IPS-NIHi7 (cell line): Measurements from ENCODE around the gene KRT73.
A peak's percentile ranks its signal among the peaks of the same experiment; 100 is the strongest.
"Not testable (repeated sequence)": the region's sequence is repeated elsewhere in the genome, so short reads cannot be mapped to it uniquely, and the experiment has no call there.

ENCODE experiments used
- DNase-seq: peaks from one replicate; pipeline ENCODE4 v3.0.0; 2012; ENCODE audit warnings: mixed read lengths; ENCODE audit errors: extremely low spot score

KRT73 gene

DNA sequence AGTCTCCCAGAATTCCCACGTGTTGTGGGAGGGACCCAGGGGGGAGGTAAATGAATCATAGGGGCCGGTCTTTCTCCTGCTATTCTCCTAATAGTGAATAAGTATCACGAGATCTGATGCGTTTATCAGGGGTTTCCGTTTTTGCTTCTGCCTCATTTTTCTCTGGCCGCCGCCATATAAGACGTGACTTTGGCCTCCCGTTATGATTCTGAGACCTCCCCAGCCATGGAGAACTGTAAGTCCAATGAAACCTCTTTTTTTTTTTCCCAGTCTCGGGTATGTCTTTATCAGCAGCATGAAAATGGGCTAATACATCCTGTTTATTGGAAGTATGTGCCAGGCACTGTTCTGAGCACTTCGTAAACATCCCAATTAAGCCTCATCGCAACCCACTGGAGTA is 17.9 kb downstream of the KRT73 start:
- no peak for DNase-seq

DNA sequence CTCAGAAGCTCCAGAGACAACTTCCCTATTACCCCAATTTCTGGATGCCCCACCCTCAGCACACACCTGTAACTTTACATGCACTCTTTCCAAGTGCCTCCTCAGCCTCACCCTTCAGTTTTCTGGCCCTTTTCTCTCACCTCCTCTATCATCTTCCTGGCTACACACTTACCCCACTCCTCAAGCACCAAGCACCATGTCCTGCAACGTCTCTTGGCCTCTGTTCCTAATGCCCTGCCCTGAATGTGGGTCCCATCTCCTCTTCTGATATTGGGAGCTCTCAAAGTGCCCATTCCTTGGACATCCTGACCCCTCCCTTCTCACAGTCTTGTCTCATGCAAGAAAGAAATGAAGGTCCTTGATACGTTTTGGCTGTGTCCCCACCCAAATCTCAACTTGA is 18.3 kb downstream of the KRT73 start:
- DNase-seq = no peak

DNA sequence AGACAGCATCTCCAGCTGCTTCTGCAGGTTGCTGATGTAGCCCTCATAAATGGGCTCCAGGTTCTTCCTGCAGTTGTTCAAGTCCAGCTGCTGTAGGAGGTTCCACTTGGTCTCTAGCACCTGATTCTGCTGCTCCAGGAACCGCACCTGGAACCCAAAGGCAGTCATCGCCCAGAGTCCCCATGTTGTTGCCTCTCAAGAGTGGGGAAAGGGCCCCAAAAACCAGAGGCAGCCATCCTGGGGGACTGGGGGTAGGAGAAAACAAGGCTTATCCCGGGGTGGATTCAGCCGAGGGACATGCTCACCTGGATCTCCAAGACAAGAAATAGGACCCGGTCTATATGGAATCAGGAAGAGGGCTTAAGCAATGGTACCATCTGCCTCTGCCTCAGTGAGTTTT is 19.4 kb downstream of the KRT73 start:
- DNase-seq = no peak

DNA sequence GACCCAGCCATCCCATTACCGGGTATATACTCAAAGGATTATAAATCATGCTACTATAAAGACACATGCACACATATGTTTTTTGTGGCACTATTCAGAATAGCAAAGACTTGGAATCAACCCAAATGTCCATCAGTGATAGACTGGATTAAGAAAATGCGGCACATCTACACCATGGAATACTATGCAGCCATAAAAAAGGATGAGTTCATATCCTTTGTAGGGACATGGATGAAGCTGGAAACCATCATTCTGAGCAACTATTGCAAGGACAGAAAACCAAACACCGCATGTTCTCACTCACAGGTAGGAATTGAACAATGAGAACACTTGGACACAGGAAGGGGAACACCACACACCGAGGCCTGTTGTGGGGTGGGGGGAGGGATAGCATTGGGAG is 24.1 kb downstream of the KRT73 start:
- not testable (repeated sequence) for DNase-seq

DNA sequence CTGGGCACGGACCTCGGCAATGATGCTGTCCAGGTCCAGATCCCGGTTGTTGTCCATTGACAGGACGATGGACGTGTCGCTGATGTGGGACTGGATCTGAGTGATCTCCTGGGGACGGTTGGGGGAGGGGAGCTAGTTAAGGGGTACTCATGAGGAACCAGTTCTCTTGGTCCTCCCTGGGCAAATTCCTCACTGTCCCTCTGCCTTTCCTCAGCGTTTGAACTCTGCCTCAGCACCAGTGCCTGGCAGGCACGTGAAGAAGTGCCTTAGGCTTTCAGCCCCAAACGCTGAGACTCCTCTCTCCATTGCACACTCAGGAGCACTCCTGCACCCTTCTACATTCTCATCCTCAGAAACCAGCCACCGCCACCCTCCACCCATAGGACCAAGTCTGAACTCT is 26.8 kb downstream of the KRT73 start:
- no peak for DNase-seq

DNA sequence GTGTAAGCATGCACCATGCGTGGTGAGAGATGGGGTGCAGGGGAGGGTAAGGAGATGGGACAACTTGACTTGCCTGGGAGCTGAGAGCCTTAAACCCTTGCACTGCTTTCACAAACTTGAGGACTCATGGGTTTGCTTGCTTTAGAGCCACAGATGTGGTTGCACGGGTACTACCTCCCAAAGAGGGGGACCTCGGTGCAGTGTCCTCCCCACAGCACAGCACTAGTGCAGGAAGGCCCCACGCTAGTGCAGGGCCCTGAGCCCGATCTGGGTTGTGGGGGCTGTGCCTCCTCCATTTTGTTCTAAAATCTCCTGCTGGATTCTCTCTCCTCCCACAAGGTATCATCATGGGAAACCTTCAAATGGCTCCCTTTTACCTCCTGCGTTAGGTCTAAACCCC is 28.3 kb downstream of the KRT73 start:
- no peak for DNase-seq

DNA sequence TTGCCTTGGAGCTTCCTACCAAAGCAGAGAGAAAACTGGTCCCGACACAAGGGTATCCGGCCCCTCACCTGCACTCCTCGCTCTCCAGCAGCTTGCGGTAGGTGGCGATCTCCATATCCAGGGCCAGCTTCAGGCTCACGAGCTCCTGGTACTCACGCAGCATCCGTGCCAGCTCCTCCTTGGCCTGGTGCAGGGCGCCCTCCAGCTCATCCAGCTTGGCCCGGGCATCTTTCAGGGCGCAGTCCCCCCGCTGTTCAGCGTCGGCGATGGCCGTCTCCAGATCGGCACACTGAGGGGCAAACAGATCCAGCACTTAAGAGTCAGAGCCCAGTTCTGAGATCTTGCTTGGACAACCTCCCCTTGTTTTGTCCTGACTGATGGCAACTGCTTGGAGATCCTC is 30.8 kb downstream of the KRT73 start:
- DNase-seq = peak; percentile 37

DNA sequence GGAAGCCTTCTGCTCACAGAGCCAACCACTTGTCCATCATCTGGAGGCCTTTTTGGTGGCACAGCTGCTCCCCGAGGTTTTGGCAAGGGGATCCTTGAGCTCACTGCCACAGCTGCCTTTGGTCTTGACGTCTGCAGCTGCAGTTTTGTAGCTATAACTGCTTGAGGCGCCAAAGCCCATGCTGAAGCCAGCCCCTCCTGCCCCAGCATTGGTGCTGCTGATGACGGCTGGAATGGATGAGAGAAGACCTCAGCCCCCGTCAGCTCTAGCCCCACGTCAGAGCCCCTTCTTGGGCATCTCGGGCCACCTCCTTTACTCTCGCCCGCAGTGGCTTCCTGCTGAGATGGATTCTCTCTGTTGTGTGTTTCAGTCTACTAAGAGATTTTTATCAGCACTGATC is 32.4 kb downstream of the KRT73 start:
- DNase-seq = no peak

DNA sequence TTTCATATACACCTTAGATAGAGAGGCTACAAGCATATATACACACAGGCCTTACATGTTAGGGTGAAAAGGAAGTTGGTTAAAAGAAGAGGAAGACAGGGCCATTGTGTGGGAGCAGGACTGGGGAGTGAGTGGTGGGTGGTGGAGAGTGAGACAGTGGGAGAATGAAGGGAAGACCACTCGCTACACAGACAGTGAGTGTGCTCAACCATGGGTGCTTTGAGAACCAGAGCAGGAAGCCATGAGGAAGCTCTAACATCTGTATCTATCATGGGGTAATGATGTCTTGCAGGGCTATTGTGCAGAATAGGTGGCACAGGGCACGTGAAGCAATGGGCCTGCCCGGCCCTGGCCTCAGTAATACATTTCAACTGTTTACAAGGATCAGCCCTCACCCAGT is 33.3 kb downstream of the KRT73 start:
- DNase-seq = no peak

DNA sequence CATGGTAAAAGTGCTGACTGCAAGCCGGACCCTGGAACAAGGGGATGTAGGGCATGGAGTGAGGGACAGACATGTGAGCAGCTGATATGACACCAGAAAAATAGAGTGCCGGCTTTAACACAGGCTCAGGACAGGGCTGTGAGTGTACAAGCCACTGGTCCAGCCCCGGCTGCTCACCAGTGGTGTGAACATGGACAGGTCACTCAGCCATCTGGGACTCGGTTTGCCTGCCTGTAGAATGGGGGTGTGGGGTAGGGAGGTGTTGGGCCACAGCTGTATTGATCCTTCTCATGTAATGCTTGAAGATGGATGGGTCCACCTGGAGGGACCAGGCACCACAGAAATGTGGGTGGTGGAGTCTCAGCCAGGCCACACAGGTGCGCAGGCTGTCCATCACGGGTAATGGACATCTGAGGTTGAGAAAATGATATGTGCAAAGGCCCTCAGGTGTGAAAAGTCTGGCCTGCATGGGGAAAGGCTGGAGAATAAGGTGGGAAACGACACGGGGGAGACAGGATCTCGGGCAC is 34.1 kb downstream of the KRT73 start:
- no peak for DNase-seq

DNA sequence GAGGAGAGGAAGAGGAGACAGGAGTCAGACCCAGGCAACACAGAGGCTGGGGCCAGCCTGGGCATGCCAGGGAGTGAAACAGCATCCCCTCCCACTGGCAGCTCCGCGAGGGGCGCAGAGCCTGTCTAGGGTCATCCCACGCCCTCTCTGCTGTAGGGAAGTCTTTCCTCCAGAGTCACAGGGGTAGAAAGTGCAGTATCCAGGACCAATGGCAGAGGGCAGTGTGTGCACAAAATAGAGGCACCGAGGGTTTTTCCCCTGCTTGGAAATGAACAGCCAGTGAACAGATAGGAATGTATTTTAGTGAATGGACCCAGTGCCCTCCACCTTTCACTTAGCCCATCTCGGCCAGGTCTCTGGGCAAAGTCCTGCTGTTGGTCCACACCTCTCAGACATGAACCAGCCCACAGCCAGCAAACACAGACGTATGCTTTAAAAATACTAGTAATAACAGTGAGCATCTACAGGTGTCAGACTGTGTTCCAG is 35.3 kb downstream of the KRT73 start:
- peak; percentile 85 for DNase-seq

DNA sequence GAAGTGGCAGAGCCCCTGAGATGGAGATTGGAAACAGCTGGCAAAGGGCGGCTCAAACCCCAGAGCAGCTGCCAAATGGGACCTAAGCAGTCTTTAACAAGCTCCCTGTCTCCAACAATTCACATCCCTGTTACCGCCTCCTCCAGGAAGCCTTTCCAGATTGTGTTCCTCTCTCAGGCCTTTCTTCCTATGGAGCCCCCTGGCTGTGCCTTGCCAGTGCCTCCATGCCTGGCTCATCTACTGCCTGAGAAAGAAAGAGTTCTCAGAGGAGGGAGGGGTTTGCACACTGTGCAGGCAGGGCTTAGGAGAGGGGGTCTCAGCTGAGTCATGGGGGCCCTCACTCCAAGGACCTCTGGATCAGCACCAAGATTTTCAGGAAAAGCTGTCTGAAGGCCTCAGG is 35.9 kb downstream of the KRT73 start:
- no peak for DNase-seq

DNA sequence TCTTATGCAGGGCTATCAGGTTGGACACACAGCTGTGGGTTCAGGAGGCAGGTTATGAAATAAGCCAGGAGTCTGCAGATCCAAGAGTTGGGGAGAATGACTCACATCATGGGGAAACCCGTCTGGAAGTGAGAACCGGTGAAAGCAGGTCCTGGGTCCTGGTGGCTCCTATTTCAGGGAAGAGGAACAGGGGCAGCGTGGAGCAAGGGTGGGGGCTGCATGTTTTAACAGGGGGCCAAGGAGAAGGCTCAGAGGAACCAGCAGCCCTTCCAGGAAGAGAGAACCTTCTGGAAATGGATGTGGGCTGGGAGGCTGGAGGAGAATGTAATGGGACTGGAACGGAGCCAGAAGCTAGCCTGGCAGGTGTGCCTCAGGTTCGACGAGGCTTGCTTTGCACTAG is 36.9 kb downstream of the KRT73 start:
- DNase-seq = no peak

DNA sequence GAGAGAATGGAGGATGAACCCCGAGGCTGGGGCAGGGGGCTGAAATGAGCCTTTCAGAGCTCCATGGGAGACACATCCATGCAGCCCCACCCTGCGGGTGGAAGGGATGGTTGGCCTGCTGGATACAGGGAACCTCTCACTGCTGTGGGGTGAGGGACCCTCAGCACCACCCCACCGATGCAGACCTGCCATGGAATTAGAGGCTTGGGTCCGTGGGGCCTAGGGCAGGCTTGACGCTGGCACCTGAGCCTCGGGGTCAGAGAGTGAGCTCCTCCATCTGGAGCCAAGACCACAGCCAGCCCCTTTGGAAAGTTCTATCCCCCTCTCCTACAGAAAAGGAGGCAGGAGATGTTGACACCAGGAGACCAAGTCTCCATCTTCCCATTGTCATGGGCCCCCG is 37.3 kb downstream of the KRT73 start:
- DNase-seq = no peak

DNA sequence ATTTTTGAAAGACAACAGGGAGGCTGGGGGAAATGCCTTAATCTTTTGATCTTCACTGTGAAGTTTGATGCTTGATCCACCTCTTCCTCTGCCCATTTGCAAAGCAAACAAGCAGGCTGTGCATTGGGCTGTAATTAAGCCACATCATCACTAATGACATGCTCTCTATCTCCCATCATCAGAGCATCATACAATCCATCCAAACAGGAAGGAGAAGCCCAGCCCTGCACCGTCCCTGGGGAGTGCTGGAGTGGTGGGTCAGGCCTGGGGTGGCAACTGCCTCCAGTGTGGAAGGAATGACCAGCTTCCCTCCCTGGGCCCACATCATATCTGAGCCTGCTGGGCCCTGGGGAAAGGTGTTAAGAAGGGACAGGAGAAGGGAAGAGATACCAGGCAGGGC is 37.9 kb downstream of the KRT73 start:
- no peak for DNase-seq

DNA sequence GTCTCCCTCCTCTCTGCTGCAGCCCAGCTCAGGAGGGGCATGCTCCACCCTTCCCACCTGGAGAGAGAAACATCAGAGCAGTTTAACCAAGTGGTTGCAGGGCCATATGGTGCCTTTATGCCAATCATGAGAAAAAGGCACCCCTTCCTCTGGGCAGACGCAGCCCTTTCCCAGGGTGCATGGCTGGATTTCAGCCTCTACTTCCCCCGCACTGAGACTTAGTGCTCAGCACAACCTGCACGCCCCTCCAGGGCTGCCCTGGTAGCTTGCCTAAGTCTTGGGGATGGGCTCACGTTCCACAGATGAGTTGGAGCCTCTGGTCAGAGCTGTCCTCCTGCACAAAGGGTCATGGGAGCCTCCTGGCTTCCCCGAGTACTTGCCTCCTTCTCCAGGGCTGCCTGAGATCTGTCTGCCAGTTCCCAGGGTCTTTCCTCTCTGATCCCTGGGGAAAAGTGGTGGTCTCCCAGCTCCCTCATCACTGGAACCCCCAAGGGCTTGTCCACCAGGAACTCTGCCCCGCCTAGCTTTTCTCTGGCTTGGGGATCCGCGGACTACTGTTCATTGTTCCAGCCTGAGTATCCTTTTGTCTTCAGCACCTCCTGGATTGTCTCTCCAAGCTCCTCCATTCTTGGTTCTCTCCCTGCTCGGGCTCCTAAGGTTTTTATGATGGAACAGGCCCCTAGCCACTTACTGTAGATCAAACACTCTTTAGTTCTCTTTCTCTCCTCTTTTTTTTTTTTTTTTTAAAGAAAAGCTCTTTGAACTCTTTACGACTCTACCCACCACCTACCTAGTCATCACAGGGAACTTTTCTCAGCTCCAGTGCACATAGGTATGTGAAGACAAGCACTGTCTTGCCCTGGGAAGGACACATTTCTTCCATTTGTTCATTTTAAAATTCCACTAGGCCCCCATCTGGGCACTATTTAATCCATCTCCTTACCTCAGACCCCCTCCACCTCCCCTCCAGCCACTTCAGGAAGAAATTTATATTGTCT is 38.6 kb downstream of the KRT73 start:
- DNase-seq = no peak

DNA sequence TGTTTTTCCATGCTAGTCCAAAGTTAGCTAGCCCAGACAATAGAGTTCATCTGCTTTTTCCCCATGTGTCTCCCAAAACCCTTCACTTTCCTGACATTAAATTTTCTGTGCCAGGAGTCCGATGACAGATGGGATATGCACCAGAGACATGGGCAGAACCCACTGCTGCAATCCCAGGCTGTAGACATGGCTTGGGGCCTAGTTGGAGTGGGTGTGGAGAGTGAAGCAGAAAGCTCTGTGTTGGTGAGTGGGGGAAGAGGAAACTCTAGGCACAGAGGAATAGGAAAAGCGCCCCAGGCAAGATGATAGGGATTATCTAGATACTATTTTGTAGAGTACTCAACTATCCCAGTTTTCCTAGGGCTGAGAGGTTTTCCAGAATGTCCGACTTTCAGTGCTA is 39.9 kb downstream of the KRT73 start:
- DNase-seq = no peak

DNA sequence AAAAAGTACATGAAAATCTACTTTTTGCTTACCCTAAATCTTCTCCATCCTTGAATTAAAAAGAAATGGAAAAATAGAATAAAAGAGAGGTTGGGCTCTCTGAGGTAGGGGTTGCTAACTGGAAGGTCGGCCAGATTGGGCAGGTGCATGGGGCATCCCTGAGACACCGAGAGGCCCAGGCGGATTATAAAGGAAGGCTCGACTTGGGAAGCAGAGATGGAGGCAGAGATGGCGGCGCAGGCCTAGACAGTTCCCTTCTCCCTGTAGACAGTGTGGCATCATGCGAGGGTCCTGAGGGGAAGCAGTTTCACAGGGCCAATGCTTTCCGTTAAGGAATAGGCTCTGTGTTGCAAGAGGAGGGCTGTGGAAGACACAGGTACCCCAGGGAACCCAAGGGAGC is 41.0 kb downstream of the KRT73 start:
- DNase-seq = no peak

DNA sequence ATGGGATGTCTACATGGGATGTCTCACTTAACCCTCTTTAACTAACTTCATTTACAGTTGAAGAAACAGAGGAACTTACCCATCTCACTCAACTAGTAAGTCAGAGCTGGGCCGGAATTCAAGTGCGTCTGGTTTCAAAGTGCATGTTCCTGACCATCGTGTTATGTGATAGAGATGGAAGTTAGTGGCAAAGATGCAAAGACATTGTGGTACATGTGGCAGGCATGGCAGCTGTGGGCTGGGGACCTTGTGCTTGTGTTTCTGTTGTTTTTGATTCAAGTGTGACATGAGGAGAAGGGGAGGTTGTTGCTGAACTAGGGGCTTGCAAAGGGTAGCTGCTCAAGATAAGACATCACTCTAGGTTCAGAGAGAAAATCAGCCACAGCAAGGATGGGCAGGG is 42.4 kb downstream of the KRT73 start:
- no peak for DNase-seq

DNA sequence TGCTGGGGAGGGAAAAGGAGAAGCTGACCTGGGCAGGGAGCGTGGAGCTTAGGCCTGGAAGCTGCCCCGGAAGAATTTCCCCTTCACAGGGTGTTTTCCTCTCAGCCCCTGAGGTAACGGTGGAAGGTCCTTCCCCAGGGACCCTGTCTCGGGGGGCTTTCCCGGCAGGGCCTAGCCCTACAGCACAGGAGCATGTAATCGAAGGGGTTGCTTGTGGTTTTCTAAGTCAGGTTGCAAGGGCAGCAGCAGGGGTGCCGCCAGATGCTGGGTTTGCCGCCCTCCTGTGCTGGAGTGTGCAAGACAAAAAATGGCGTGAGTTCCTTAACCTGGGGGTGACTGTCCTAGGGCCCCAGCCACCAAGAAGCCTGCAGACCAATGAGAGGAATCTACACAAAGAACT is 43.1 kb downstream of the KRT73 start:
- no peak for DNase-seq

DNA sequence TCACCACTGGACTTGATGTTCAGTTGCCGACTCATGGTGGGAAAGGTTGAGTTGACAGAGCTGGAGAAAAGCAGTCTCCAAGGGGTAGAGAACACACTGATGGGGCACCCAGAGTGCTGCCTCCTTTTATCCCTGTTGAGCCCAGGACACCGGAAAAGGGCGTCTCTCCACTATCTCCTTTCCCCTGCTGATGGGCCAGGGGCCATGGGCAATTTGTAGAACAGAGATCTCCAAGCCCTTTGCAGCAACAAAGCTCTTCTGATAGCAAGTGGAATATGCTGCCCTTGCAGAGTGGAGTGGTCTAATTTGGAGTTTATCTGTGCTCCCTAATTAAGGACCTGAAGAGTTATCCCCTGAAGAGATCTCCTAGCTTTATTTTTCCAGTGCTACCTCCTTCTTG is 44.6 kb downstream of the KRT73 start, which contains the start of gene KRT74:
Gene KRT74, minus strand, starts transcription at position 101 of the 400 bp plus-strand sequence. Its CDS starts 66 bp downstream, at position 35.
- DNase-seq = no peak

DNA sequence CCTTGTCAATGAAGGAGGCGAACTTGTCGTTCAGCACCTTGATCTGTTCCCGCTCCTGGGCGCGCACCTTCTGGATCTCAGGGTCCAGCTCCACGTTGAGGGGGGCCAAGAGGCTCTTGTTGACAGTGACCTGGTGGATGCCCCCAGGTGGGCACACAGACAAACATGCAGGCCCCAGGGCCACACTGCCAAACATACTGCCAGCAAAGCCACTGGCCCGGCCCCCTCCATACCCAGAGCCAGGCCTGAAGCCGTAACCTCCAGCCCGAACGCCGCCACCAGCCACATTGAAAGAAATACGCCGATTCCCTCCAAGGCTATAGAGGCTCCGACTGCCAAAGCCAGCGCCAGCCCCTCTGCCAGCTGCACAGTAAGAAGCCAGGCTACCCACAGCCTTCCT is 45.1 kb downstream of the KRT73 start:
- DNase-seq = no peak

DNA sequence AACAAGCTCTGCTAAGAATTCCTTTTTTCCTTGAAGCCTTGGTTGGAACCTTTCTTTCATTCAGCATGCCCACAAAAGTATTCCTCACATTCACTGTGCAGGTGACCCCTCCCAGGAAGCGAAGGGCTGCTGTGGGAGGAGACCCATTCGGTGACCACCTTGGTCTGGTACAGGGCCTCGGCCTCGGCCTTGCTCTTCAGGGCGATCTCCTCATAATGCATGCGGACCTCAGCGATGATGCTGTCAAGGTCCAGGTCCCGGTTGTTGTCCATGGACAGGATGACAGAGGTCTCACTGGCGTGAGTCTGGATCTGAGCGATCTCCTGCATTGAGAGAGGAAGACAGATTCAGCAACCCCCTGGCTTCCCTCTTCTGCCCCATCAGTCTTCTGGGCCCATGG is 47.8 kb downstream of the KRT73 start:
- no peak for DNase-seq
